Mononuclear cell (primary cell): ENCODE measurements around the gene TANK. TPM values are rescaled to one million over a fixed set of nuclear protein-coding genes. Genes with fewer than 3 reads are reported as not detected.
A peak's percentile ranks its signal among the peaks of the same experiment; 100 is the strongest.

Experiments
- H3K27me3 ChIP-seq: 2 replicates; pipeline ENCODE4 v1.6.0; 2011; ENCODE audit warnings: low read length, control low read depth; ENCODE audit not compliant: insufficient read depth
- H3K4me1 ChIP-seq: 2 replicates; pipeline ENCODE4 v1.5.1; 2011; ENCODE audit warnings: mild to moderate bottlenecking, low read length, control low read depth; ENCODE audit not compliant: insufficient read depth
- H3K4me3 ChIP-seq: 2 replicates; pipeline ENCODE4 v1.5.1; 2011; ENCODE audit warnings: mild to moderate bottlenecking, low read length, moderate library complexity
- H3K9me3 ChIP-seq: 2 replicates; pipeline ENCODE4 v1.5.1; 2011; ENCODE audit warnings: low read depth, mild to moderate bottlenecking, control low read depth, low read length
- total RNA-seq: library from RNA; depleted of rRNA; stranded (reverse); fragments of >200 nt; gene quantifications from one replicate; pipeline ENCODE4 v1.2.3, GENCODE V29; 2012

Gene TANK
- 275 TPM for total RNA-seq

- no peaks in the 10 kb centered on the region for H3K27me3 ChIP-seq
- H3K4me3 ChIP-seq = peak within 1 kb of the TSS; percentile 93
- peaks cover 35% of the 10 kb centered on the region for H3K4me1 ChIP-seq
- H3K9me3 ChIP-seq = no peaks in the 10 kb centered on the region
Measured at GRCh38 chr2:161160226-161161073, at the start of gene TANK. Gene TANK, plus strand, starts transcription at chr2:161160428. Its CDS starts 19,235 bp downstream, at chr2:161179663.

GRCh38 chr2:161111531-161111930, 48.7 kb upstream of the TANK start:
- no peak overlapping the region for H3K4me3 ChIP-seq
- H3K27me3 ChIP-seq = no peaks in the 10 kb centered on the region
- H3K9me3 ChIP-seq = no peaks in the 10 kb centered on the region
- H3K4me1 ChIP-seq = peaks cover 18% of the 10 kb centered on the region

- Histone ChIP-seq H3K4me3 (no peak overlapping the region), H3K9me3 (no peaks in the 10 kb centered on the region), H3K4me1 (peaks cover 18% of the 10 kb centered on the region)
Measured at GRCh38 chr2:161112908-161113307, 47.3 kb upstream of the TANK start.

GRCh38 chr2:161113693-161114575, 46.3 kb upstream of the TANK start:
- H3K4me1 ChIP-seq = peaks cover 18% of the 10 kb centered on the region

More at GRCh38 chr2:161112908-161113307, 47.3 kb upstream of the TANK start:
- no peaks in the 10 kb centered on the region for H3K27me3 ChIP-seq

GRCh38 chr2:161115205-161115604, 45.0 kb upstream of the TANK start:
- no peaks in the 10 kb centered on the region for H3K27me3 ChIP-seq
- no peak overlapping the region for H3K4me3 ChIP-seq
- peaks cover 18% of the 10 kb centered on the region for H3K4me1 ChIP-seq
- H3K9me3 ChIP-seq = no peaks in the 10 kb centered on the region

More at GRCh38 chr2:161113693-161114575, 46.3 kb upstream of the TANK start:
- Histone ChIP-seq H3K9me3 (no peaks in the 10 kb centered on the region), H3K27me3 (no peaks in the 10 kb centered on the region), H3K4me3 (no peak overlapping the region)

GRCh38 chr2:161115605-161116380, 44.4 kb upstream of the TANK start:
- no peaks in the 10 kb centered on the region for H3K27me3 ChIP-seq
- H3K9me3 ChIP-seq = no peaks in the 10 kb centered on the region
- peaks cover 18% of the 10 kb centered on the region for H3K4me1 ChIP-seq
- H3K4me3 ChIP-seq = no peak overlapping the region

GRCh38 chr2:161116509-161116908, 43.7 kb upstream of the TANK start:
- Histone ChIP-seq H3K9me3 (no peaks in the 10 kb centered on the region), H3K4me1 (peaks cover 12% of the 10 kb centered on the region), H3K4me3 (no peak overlapping the region), H3K27me3 (no peaks in the 10 kb centered on the region)

- H3K4me3 ChIP-seq = no peak overlapping the region
- no peaks in the 10 kb centered on the region for H3K9me3 ChIP-seq
- peaks cover 7% of the 10 kb centered on the region for H3K4me1 ChIP-seq
- no peaks in the 10 kb centered on the region for H3K27me3 ChIP-seq
Measured at GRCh38 chr2:161117506-161117905, 42.7 kb upstream of the TANK start.

- no peaks in the 10 kb centered on the region for H3K9me3 ChIP-seq
- peaks cover 18% of the 10 kb centered on the region for H3K4me1 ChIP-seq
- H3K27me3 ChIP-seq = no peaks in the 10 kb centered on the region
- no peak overlapping the region for H3K4me3 ChIP-seq
Measured at GRCh38 chr2:161118722-161119121, 41.5 kb upstream of the TANK start.

GRCh38 chr2:161119483-161119882, 40.7 kb upstream of the TANK start:
- no peak overlapping the region for H3K4me3 ChIP-seq
- H3K4me1 ChIP-seq = peaks cover 25% of the 10 kb centered on the region
- H3K9me3 ChIP-seq = no peaks in the 10 kb centered on the region
- no peaks in the 10 kb centered on the region for H3K27me3 ChIP-seq

- H3K4me1 ChIP-seq = peaks cover 20% of the 10 kb centered on the region
- H3K4me3 ChIP-seq = no peak overlapping the region
- H3K9me3 ChIP-seq = no peaks in the 10 kb centered on the region
- H3K27me3 ChIP-seq = no peaks in the 10 kb centered on the region
Measured at GRCh38 chr2:161120775-161121174, 39.5 kb upstream of the TANK start.

- no peaks in the 10 kb centered on the region for H3K9me3 ChIP-seq
- H3K4me1 ChIP-seq = peaks cover 18% of the 10 kb centered on the region
- H3K27me3 ChIP-seq = no peaks in the 10 kb centered on the region
- H3K4me3 ChIP-seq = no peak overlapping the region
Measured at GRCh38 chr2:161121622-161122021, 38.6 kb upstream of the TANK start.

GRCh38 chr2:161122772-161123530, 37.3 kb upstream of the TANK start:
- H3K9me3 ChIP-seq = no peaks in the 10 kb centered on the region
- H3K4me1 ChIP-seq = peaks cover 18% of the 10 kb centered on the region
- H3K27me3 ChIP-seq = no peaks in the 10 kb centered on the region
- no peak overlapping the region for H3K4me3 ChIP-seq

- H3K27me3 ChIP-seq = no peaks in the 10 kb centered on the region
- H3K4me3 ChIP-seq = no peak overlapping the region
Measured at GRCh38 chr2:161123531-161124030, 36.6 kb upstream of the TANK start.

More at GRCh38 chr2:161123531-161124030, 36.6 kb upstream of the TANK start:
- Histone ChIP-seq H3K9me3 (no peaks in the 10 kb centered on the region), H3K4me1 (peaks cover 18% of the 10 kb centered on the region)
